NCI-H1417 treated with DMSO at 0.1 percent for 48 hours (cell line): ENCODE data around the gene CIITA.

ENCODE experiments used
- DNase-seq: peaks from one replicate; lab custom pipeline; 2025; lab: John Stamatoyannopoulos, UW

CIITA gene

GRCh38 chr16:10852286-10852685 is 24.7 kb upstream of the CIITA start:
- DNase-seq, result no peak

- DNase-seq, result no peak
These were observed 24.1 kb upstream of the CIITA start for GRCh38 chr16:10852948-10853347.

DNA sequence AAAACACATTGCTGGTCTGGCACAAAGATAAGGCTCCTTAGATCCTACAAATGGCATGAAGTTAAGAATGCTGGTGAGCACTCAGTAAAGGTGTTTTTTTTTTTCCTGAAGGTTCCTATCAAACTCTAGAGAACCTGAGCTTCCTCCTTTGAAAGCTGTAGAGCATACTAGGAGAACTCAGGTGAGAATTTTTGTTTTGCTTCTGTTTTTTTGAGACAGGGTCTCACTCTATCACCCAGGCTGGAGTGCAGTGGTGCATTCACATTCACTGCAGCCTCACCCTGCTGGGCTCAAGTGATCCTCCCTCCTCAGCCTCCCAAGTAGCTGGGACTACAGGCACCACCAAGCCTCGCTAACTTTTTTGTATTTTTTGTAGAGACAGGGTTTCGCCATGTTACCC is 21.0 kb upstream of the CIITA start:
- DNase-seq, result no peak

DNA sequence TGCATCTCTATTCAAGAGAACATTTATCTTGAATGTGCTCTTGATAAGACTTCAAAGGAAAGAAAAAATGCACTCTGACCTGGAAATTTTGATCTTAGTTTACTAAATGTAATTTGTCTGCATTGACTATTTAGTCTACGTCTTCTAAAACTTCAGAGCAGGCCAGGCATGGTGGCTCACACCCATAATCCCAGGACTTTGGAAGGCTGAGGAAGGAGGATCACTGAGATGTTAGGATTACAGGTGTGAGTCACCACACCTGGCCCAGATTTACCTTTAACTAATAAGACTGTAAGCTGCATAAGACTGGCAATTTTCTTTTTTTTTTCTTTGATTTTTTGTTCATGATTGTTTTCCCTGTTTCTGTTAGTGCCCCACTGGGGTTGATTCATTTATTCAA is 18.8 kb upstream of the CIITA start:
- DNase-seq, result no peak

- no peak for DNase-seq
These were observed 18.0 kb upstream of the CIITA start for GRCh38 chr16:10859020-10859419.

- no peak for DNase-seq
These were observed 17.3 kb upstream of the CIITA start for GRCh38 chr16:10859658-10860057.

DNA sequence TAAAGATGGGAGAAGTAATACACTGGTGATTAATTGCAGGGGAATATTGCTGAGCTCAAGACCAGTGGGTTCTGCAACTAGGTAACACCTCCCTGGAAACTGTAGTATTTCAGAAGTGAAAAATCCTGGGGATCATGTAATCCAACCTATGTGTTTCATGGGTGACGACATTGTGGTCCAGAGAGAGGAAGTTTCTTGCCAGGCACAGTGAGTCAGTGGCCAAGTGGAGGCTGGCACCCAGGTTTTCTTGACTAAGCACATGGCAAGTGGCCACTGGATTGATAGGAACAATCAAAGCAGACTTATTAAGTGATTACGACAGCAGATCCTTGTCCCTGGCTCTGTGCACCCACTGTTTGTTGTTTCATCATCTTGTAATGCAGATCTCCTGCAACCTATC is 14.6 kb upstream of the CIITA start:
- no peak for DNase-seq

DNA sequence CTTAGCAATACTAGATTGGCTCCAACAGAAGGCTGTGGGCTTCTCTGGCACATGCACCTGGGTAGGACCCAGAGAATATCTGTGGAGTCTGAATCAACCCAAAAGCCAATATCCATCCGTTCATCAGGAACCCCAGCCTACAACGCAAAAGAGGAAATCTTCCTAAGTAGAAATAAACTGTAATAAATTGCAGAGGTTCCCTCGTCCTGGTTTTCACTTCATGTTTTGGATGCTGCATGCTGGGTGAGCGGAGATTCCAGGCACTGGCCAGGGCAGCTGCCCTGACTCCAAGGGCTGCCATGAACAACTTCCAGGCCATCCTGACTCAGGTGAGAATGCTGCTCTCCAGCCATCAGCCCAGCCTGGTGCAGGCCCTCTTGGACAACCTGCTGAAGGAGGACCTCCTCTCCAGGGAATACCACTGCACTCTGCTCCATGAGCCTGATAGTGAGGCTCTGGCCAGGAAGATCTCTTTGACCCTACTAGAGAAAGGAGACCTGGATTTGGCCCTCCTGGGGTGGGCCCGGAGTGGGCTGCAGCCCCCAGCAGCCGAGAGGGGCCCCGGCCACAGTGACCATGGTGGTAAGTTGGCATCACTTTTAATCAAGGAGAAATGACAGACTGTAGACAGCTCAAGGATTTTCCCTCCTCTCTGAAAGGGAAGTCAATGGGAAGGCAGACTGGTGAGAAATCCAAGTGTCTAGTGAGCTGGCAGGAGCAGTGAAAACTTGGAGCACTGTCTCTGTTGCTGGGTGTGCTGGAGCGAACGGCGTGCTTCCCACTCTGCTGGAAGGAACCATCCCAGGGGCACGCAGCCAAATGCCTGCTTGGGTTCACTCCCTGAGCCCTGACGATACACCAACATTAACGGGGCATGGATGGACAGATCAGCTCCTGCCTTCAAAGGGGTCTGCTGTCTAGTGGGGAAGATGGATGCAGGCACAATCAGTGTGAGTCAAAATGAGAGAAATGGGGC is 10.7 kb upstream of the CIITA start:
- no peak for DNase-seq

DNA sequence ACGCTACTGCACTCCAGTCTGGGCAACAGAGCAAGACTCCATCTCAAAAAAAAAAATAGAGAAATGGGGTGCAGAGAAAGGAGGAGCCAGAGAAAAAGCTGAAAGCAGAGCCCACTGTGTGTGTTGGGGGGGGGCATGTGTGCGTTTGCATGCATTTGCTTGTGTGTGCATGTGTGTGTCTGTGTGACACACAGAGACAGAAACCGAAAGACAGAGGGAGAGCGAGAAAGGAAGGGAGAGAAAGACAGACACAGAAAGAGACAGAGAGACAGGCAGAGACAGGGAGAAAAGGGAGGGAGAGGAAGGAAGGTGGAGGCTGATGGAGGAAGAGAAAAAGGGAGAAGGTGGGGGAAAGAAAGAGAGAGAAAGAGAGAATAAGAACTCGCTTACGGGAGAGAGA is 9.8 kb upstream of the CIITA start:
- DNase-seq, result no peak

- DNase-seq, result no peak
These were observed 8.9 kb upstream of the CIITA start for GRCh38 chr16:10868104-10868595.

- DNase-seq, result no peak
These were observed 8.2 kb upstream of the CIITA start for GRCh38 chr16:10868596-10869469.

- DNase-seq, result no peak
These were observed 6.7 kb upstream of the CIITA start for GRCh38 chr16:10870137-10870776.

- DNase-seq, result no peak
These were observed 6.2 kb upstream of the CIITA start for GRCh38 chr16:10870808-10871156.

DNA sequence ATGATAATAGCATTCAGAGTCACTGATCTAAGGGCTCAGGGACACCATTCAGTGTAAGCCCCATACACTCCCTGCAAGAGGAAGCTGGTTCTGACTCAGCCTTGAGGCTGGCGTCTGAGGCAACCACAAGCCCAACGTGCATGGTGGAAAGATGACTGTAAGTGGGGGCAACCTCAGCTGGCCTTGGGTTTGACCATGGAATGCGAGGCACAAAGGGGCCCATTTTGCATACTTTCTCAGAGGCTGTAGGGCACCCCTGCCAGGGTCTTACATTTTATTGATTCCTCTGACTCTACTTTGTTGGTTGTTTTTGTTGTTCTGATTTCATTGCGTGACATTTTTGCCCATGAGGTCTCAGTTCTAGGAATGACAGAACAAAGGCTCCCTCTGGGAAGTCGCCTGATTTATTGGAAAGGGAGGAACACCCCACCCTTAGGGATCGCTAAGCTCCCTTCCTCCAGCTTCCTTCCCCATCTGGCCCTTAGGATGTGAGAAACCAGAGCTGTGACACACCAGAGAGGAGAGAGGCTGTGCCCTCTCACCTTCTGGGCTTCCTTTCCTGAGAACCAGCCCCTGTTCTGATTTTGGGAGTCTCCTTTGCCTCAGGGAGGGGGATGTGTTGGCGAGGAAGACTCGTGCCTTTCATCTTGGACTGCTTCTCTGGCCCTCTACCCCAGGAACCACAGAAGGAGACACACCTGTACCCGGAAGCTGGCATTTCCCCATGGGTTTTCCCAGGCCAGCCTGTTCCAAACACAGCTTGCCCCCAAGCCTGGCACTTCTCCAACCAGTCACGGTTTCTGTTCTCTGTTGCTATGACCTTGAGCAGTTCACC is 5.6 kb upstream of the CIITA start:
- no peak for DNase-seq

DNA sequence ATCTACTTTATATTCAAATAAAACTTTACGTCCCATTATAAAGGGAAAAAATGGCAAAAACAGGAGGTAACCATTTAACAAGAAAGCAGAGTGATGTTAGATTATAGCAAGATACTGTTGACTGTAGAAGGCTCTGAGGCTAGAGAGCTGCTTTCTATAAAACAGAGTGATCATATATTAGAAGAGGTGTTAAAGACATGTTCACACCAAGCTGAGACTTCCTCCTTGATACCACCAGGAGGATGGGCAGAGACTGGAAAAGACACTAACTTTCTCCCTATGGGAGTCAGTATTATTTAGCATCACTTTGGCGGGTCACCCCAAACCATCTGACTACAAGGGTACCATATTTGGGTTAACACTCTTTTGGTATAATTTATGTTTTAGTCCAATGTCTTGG is 687 bp upstream of the CIITA start:
- no peak for DNase-seq

- DNase-seq, result no peak
These were observed 507 bp downstream of the CIITA start for GRCh38 chr16:10877472-10877946.

DNA sequence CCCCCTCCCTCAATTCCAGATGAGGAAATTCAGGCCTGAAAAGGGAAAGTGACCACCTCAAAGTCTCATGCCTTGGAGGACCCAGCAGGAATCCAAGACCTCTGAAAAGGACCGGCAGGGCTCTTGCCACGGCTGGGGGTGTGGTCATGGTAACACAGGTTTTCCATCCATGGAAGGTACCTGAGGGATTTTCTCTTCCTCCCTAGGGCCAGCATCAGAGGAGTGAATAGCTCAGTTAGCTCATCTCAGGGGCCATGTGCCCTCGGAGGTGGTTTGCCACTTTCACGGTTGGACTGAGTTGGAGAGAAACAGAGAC is 1.3 kb downstream of the CIITA start:
- no peak for DNase-seq

GRCh38 chr16:10878644-10879501 is 1.9 kb downstream of the CIITA start:
- DNase-seq, result no peak

GRCh38 chr16:10879681-10880589 is 2.9 kb downstream of the CIITA start:
- no peak for DNase-seq
